GM23338 (cell line): ENCODE results near the gene SRGAP1.

Source experiments
- CREB1 ChIP-seq: fragments of 250-450 bp; sonication (Bioruptor Pico); IDR thresholded peaks from 2 replicates; pipeline ENCODE4 v1.5.0; 2020; ENCODE audit warnings: low read depth, mild to moderate bottlenecking, moderate library complexity
- CTCF ChIP-seq, 2 experiments: fragments of 200-600 bp in 1 of 2; sonication (generic) in 1 of 2; conservative IDR thresholded peaks; 2 replicates each; pipeline versions ENCODE4 v1.5.1 to v1.6.1; 2016 to 2017; ENCODE audit warnings: antibody characterized with exemption in 2 of 2, low read depth in 2 of 2, mild to moderate bottlenecking in 2 of 2, moderate library complexity in 1 of 2
- EZH2 ChIP-seq: fragments of 200-600 bp; sonication (generic); IDR thresholded peaks from one replicate; pipeline ENCODE4 v1.8.0; 2017; ENCODE audit warnings: antibody characterized with exemption, mild to moderate bottlenecking, low read depth; ENCODE audit not compliant: unreplicated experiment
- EZH2phosphoT487 ChIP-seq: fragments of 200-600 bp; sonication (generic); IDR thresholded peaks from one replicate; pipeline ENCODE4 v1.8.1; 2018; ENCODE audit warnings: antibody characterized with exemption; ENCODE audit not compliant: unreplicated experiment
- NANOG ChIP-seq: IDR thresholded peaks from 2 replicates; pipeline ENCODE4 v1.6.1; 2016; ENCODE audit warnings: antibody characterized with exemption, borderline replicate concordance
- POLR2AphosphoS5 ChIP-seq: IDR thresholded peaks from 2 replicates; pipeline ENCODE4 v1.6.1; 2016; ENCODE audit warnings: antibody characterized with exemption, low read depth
- REST ChIP-seq: IDR thresholded peaks from one replicate; pipeline ENCODE4 v1.6.1; 2018; ENCODE audit warnings: antibody characterized with exemption; ENCODE audit not compliant: unreplicated experiment
- ZNF331 ChIP-seq: fragments of 250-450 bp; sonication (Bioruptor Pico); IDR thresholded peaks from 2 replicates; pipeline ENCODE4 v1.5.0; 2020; ENCODE audit warnings: low read depth, mild to moderate bottlenecking, moderate library complexity

GRCh38 chr12:63899396-63899795 lies 54.9 kb downstream of the SRGAP1 start:
- no peak for TF ChIP-seq EZH2phosphoT487
- no peak for TF ChIP-seq CTCF (conservative IDR thresholded peaks at IDR 0.05; ENCODE audit: low read depth in 2 of 2)
- no peak for TF ChIP-seq POLR2AphosphoS5
- no peak for TF ChIP-seq REST
- no peak for TF ChIP-seq CREB1
- TF ChIP-seq EZH2 = no peak
- no peak for TF ChIP-seq ZNF331 (CRISPR knock-in tag)
- TF ChIP-seq NANOG = no peak
